Hematopoietic multipotent progenitor cell (in vitro differentiated cells): ENCODE measurements around the gene POU2AF1. TPM values are rescaled to one million over a fixed set of nuclear protein-coding genes. Genes with fewer than 3 reads are reported as not detected.

Source experiments
- DNase-seq, 3 donors: peaks; one replicate each; pipeline ENCODE4 v3.0.0-alpha.2; 2011 to 2015; ENCODE audit warnings: low read depth in 2 of 3, low spot score in 2 of 3
- total RNA-seq: library from RNA; depleted of rRNA; stranded (reverse); fragments of >200 nt; gene quantifications from one replicate; pipeline ENCODE4 v1.2.3, GENCODE V29; 2012

Gene POU2AF1
- total RNA-seq, 1 donor, result 1.1 TPM

DNA sequence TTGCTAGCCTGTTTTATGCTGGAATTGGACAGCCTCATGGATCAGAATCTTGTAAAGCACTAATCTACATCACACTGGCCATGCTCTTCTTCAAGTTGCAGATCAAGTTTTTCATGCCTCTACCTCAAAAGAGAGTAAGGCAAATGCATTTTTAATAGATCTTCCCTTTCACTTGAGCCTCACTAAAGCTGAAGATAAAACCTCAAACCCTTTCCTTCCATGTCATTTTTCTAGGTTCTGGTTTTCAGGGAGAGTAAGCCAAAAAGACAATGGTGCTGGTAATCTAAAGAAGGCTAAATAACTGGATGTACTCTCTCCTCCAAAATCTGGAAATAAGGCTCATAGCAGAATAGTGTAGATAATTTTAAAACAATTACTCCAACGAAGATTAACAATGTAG lies 28.3 kb downstream of the POU2AF1 start:
- no peak for DNase-seq

DNA sequence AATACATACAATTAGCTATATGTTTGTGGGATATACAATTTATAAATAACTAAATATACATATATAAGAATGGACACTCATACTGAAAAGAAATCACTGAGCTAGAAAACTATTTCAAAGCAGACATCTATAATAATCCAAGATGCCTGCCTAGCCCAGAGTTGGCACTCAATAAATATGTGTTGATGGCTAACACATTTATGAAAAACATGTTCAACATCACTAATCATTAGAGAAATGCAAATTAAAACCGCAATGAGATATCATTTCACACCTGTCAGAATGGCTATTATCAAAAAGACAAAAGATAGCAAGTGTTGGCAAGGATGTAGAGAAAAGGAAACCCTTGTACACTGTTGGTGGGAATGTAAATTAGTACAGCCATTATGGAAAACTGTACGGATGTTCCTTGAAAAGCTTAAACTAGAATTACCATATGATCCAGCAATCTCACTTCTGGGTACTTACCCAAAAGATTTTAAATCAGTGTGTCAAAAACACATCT lies 29.8 kb downstream of the POU2AF1 start:
- DNase-seq, result no peak

DNA sequence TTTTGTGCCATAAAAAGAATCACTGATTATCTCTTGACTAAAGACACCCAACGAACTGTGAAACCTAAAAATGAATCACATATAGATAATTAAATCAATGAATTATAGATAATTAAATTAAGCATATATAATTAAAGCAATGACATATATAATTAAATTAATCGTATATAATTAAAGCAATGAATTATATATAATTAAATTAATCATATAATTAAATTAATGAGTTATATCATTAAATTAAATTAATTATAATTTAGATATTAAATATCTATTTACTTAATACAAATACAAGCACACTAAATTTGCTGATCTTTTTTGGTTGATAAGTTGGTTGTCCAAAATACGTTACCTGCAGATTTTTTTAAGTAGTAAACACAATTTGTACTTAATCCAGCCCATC lies 30.9 kb downstream of the POU2AF1 start:
- no peak for DNase-seq

DNA sequence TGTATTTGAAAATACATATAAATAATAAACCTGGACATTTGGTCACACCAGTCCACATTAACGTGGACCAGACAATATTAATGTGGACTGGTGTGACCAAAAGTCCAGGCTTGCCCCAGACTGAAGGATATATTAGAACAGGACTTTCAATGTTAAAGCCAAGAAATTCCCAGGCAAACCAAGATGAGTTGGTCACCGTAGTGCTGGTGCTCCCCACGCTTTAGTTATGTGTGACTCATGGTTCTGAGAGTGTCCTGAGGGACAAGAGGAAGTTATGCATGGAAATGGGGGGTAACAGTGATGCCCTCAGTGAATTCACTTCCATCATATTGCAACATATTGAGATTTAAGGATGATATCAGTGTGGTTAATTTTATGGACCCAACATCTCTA lies 31.4 kb downstream of the POU2AF1 start:
- no peak for DNase-seq

DNA sequence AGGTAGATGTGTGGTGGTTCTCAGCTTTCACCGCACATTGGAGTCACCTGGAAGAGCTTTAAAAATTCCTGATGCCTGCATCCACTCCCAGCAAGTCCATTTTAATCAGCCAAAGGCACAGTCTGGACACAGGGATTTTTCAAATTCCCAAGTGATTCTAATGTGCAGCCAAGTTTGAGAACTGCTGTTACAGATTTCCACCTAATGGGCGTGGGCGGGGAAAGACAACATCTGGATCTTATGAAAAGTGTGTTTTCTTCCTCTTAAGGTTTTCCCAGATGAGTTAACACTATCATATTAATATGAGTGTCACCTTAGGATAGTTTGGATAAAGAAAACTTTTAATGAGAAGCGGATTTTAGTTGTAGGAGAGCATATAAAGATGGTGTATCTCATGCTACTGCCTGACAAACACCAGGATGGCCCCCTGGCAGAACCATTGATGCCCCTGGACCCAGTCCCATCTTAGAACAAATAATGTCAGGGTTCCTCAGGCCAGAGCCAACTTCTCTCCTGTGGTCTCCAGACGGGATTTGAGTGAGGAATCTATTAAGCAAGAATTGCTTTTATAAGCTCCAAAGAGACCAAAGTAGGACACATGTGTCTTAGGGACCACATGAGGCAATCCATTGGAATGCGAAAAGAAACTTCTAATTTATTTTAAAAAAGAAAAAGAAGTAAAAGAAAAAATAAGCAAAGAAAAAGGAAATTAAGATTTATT lies 31.9 kb downstream of the POU2AF1 start:
- no peak for DNase-seq

DNA sequence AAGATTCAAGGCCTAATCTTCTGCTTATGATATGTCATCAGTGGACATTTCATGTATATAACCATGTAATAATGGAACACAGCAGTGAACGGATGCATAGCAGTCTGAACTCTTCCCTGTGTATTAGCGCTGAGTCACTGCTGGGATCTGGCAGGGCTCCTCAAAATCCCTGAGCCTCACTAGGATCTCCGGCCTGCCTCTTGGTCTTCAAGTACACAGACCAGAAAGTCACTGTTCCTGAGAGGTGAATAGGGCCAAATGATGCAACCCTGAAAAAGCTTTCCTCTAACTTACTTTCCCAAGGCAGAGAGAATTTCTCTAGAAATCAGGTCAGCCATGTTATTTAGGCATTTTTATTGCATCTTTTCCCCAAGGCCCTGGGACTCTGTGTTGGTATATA lies 35.0 kb downstream of the POU2AF1 start:
- no peak for DNase-seq

DNA sequence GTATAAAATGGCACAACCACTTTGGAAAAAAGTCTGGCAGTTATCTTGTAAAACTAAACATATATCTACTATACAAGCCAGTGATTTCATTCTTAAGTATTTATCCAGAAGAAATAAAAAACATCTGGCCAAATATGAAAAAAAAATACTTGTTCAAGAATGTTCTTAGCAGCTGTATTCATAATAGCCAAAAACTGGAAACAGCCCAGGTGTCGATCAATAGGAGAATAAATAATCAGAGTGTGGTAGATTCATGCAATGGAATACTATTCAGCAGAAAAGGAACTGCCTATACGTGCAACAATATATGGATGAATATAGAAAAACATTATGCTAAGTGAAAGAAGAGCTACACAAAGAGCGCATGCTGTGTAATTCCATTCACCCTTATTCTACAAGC lies 36.7 kb downstream of the POU2AF1 start:
- DNase-seq, result no peak

DNA sequence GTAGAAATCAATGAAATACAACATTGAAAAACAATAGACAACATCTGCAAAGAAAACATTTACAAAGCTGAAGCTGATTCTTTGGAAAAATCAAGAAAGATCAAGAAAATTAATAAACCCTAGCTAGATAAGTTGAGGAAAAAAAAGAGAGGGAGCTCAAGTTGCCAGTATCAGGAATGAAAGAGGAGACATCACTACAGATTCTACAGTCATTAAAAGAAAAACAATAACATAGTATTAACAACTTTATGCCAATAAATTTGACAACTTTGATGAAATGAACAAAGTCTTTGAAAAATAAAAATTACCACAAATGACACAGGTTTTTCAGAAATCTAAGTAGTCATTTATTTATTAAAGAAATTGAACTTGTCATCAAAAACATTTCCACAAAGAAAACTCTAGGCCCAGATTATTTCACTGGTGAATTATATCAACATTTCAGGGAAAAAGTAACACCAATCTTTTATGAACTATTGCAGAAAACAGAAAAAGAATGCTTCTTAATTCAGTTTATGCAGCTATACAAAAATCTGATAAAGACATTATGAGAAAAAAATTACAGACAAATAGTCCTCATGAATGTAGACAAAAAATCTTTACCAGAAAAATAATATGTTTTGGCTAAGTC lies 39.2 kb downstream of the POU2AF1 start:
- DNase-seq, result no peak

DNA sequence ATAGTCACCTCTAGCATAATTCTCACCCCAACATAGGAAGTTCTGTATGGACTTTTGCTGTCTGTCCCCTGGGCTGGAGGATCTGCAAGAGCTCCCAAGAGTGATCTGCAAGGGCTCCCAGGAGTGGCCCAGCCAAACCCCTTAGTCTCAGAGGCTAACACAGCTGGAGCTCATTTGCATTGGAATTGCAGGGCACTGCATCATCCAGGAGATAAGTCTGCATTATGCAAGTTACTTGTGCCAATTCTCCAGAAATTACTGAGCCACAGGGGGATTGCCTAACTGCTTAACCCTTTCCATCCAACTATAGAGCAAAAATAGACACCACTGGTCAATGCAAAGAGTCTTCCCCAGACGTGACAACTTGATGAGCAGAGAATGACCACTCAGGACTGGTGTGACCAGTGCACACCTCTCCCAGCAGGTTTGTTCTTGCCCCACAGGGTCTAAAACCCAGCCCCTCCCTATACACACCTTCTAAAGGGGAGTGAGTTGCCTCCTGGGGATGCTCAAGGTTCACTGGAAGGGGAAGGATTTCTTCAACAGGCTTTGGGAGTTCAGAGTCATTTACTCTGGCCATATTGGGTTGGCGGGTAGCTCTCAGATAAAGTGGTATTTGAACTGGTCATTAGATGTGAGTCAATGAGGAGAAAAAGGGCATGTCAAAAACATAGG lies 42.4 kb downstream of the POU2AF1 start:
- DNase-seq, result no peak

DNA sequence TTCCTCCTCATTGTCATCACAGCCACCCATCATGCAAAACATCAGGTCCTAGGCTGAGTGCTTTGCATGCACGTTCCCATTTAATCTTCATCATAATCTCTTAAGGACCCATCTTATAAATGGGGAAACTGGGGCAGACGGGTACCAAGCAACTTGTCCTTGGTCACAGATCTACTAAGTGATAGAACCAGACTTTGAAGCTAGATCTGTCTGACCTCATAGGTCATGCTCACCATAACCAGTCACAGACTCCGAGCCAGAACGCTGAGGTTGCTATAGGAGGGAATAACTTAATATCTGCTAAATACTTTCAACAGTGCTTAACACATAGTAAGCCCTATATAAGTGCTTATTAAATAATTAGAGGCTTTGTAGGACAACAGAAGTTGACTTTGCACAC lies 43.0 kb downstream of the POU2AF1 start:
- DNase-seq, result no peak

DNA sequence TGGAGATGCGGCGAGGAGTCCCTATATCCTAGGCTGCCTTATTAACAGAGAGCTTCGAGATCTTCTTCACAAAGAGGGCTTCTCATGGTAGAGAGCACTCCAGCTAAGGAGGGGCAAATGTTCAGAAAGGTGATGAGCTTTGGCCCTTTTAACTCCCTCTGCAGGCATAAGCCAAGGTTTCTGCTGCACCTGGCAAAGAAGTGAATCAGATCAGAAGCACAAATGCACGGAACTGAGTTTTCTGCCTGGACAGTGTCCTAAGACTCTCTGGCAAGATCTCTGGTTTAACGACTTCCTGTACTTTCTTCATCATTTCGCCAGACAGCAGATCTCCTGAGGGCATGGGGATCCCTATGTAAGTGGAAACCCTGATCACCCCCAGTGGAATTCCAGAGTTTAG lies 43.5 kb downstream of the POU2AF1 start:
- DNase-seq, result no peak

DNA sequence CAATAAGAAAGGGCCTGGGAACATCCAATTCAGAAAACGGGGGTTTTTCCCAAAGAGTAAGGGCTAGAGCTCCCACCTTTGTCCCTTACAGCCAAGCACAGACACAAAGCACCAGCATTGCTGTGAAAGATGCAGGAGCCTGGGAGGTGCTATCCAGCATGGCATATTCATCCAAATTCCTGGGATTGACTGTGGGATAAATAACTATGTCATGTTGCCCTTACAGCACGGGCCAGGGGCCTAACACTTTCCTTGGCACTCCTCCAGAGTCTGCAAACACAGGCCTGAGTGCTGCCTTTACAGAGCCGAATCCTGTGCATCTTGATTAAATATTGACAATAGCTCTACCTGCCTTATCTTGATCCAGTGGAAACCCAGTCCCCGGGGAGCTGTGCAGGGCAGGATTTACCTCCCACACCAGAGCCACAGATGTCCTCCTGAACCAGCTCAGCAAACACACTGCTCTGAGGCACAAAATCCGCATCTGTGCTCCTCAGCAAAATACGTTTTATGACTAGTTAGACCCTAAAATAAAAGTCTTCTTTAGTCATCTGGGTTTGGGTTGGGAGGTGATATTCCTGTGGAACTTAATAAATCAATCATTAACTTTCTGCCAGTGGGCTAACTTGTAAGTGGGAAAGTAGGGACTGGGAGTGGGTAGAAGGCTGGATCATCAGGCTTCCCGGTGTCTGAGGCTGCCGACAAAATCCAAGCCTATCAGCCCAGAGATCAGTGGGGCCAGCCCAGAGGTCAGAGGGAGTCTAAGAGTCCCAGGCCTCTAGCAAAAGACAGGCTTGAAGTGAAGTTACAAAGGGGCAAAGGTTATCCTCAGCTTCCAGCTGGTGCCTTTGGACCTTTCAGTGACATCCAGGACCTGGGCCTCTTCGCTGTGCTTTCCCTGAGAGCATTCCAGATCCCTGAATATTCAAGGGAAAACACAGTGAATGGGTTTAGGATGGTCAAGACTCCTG lies 44.3 kb downstream of the POU2AF1 start:
- DNase-seq, result no peak

DNA sequence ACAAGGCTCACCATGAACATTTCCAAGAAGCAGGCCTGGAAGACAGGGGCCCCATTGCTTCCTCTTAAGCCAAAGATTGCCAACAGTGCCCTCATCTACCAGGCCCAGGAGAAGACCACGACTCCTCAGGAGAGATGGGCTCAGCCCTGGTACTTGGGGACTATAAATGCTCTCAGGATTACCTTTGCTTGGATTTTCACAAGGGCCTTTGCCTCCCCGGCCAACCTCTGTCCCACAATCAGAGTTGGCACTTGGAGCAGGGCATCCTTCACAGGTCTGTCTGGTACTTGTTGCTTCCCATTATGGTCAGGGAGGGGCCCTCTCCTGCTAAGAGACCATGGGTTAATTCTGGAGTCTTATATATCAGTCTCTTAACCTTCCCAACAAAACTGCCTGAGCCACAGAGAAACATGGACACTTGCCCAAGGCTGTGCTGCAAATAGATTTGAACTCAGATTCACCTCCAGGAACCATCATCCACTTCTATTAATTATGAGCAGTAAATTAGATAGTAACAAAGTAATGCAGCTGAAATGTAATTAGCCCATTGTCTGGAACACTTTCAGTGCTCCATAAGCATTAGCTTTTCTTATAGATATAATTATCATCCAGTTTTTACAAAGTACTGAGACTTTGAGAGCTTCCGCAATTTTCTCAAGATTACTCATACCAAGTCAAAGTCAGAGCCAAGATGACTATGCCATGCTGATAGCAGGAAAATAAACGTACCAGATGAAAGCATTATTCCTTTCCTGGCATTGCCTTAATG lies 47.2 kb downstream of the POU2AF1 start:
- DNase-seq, result no peak

DNA sequence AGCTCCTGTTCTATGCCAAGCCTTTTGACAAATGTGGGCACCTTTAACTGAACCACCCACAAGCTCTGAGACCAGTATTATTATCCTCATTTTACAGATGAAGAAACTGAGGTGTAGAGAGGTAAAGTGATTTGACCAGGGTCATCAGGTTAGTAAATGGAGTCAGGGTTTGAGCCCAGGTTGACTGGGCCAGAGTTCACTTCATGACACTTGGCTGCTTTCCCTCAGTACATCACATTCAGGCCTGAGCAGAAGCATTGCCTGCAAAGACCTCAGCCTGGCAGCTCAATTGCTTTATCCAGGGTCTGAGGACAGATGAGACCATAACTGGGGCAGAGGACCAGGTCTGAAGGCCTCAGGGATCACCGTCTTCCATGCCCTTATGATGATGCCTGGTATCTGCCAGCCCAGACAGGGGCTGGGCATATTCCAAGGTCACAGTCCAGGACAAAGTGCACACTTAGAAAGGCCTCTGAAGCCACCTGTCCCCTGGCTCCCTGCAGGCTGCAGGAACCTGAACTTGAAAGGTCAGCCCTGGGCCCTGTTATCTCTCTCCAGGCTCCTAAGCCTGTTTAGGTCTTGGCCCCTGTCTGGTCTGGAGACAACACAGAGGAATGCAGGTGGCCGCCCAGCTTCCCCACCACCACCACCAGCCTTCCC lies 48.7 kb downstream of the POU2AF1 start:
- no peak for DNase-seq

DNA sequence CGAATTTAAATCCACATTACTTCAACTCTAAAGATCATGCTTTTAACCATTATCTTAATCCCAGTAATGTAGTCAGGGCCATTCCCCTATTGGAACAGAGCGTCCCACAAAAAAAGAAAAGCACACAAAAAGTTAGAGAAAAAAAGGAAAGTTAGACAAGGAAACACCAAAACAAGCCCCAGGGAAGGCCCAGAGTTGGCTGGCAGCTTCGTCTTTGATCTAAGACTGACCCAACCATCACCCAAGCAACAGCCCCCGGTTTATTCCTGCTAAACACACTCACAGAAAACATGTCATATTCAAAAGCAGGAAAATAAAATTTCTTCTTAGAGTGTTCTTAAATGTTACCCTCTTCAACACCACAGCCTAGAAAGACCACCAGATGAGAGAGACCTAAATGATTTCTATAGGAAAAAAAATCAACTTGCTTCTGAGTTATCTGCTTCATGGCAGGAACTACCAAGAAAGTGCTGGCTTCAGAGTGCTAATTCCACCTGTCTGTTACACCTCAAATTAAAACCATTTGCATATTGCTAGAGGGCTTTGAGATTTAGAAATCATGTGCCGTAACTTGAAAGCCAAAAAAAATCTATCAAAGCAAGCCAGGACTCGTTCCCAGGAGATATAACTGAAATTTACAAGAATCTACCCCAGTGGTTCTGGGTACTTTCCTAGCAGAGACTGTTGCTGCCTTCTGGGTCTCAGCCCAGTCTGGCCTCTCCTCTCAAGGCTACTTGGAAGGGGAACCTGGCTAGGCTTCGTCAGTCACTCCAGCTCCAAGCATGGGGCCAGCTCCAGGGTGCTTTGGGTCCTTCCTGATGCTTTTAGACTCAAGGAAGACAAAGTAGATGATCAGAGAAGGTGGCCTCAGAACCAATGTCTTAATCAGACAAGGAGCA lies 49.5 kb downstream of the POU2AF1 start:
- no peak for DNase-seq

DNA sequence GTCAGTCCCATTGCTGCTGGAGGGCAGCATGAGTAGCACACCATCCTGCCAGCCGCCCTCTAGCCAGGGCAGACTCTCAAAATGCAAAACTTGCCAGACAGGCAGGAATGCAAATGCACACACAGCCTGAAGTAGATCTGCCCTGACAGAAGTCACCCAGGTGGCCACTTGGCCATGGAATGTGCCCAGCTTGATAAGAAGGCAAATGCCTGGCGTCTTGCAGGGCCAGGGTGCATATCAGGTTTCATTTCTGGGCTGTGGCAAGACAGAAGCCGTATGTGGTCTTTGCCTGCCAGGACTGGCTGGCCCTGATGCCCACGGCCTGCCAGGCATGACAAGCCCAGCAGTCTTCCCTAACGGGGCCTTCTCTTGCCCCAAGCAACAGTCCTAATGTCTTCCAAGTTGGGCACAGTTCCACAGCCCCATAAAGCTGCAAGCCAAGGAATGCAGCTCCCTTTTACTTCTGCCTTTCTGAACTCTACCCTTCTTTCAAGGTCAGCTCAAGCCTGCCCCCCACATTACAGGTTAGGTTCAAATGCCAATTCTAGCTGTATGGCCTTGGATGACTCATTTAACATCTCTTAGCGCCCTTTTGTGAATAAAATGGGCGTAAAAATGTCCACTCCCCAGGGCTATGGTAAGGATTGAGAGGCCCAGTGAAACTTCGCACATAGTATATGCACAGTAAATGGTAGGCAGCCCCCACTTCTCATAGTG lies 51.0 kb downstream of the POU2AF1 start:
- DNase-seq, result no peak

DNA sequence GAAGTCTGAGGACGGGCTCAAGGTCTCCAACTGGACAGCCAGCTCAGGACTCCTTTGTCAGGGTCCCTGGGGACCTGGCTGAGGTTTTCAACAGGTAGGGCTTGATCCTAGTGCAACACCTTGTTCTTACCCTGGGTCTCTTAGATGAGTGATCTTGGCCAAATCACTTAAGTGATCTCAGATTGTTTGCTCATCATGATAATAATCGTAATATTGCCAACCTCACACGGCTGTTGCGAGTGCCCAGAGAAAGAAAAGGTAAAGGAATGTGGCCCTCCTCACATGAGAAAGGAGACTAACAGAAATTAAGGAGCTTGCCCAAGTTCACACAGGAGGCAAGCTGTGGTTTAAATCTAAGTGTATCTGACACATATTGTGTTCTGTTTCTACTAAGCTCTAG lies 52.3 kb downstream of the POU2AF1 start:
- no peak for DNase-seq

DNA sequence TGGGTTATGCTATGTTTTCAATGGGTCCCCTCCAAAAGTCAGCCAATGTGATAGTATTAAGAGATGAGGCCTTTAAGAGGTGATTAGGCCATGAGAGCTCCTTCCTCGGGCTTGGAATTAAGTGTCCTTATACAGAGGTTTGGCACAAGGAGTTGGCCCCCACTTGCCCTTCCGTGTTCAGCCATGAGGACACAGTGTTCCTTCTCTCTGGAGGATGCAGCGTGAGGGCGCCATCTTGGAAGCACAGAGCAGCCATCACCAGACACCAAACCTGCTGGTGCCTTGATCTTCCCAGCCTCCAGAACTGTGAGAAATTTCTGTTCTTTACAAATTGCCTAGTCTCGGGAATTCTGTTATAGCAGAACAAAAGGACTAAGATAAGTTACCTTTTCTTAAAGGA lies 53.8 kb downstream of the POU2AF1 start:
- DNase-seq, result no peak
